Stimulated activated CD4-positive, alpha-beta T cell treated with anti-CD3 and anti-CD28 coated beads, Interleukin-1b, Interleukin-23, amount 100 ng/mL, for 1 hour (primary cell): ENCODE measurements around the gene RCE1.
"Not testable (repeated sequence)": the region's sequence is repeated elsewhere in the genome, so short reads cannot be mapped to it uniquely, and the experiment has no call there.

ENCODE experiments used
- DNase-seq, 2 donors: peaks; one replicate each; pipeline ENCODE4 v3.0.0-alpha.2; 2020; ENCODE audit warnings: low read depth in 2 of 2

Gene RCE1, protein sequence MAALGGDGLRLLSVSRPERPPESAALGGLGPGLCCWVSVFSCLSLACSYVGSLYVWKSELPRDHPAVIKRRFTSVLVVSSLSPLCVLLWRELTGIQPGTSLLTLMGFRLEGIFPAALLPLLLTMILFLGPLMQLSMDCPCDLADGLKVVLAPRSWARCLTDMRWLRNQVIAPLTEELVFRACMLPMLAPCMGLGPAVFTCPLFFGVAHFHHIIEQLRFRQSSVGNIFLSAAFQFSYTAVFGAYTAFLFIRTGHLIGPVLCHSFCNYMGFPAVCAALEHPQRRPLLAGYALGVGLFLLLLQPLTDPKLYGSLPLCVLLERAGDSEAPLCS

GRCh38 chr11:66842896-66843775 lies at the start of gene RCE1:
TSS of gene RCE1 (plus strand) at chr11:66843441. CDS start at chr11:66843456, 15 bp downstream.
- DNase-seq, result peak; percentile 72 to 76

DNA sequence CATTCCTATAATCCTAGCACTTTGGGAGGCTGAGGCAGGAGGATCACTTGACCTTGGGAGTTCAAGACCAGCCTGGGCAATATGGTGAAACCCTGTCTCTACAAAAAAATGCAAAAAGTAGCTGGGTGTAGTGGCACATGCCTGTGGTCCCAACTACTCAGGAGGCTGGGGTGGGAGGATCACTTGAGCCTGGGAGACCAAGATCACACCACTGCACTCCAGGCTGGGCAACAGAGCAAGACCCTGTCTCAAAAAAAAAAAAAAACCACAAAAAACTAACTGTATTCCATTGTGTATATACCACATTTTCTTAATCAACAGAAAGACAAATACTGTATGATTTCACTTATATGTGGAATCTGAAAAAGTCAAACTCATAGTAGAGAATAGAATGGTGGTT lies 43.4 kb upstream of the RCE1 start:
- DNase-seq, result not testable (repeated sequence)

DNA sequence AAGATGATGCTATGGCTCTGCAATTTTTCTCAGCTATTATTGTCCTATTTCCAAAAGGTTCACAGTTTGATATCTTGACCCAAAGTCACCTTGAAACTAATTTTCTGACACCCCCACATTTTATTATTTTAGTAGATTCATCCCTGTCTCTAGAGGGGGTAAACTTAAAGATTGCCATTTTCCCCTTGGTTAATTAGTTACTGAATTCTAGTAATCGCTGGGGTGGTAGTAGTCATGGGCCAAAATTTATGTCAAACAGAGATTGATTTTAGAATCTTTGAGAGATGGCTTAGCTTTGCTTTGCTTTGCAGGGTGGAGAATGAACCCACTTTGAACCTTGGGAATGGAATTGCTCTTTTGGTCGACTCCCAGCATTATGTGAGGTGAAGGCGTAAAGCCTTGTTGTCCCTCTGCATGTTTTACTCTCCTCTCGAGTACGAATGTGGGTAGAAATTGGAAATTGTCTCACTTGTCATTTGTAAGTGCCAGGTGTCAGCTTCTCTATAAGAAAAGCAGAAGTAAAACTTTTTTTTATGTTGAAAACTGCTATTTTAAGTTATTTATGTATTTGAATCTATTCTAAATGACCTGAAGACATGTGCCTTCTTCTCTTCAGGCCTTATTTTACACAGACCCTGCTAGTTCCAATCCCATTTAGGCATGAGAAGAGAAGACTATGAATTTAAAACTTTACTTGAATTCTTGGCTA lies 42.4 kb upstream of the RCE1 start:
- no peak for DNase-seq

DNA sequence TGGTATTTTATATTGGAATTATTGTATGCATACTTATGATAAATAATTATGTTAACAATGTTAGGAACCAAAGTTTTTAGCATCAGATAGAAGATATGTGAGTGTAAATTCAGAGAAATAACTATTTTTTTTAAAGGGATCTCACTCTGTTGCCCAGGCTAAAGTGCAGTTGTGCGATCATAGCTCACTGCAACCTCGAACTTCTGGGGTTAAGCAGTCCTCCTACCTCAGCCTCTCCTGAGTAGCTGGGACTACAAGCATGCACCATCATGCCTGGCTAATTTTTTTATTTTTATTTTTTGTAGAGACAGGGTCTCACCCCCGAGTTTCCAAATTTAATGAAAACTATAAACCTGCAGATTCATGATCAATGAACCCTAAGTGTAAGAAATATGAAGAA lies 33.6 kb upstream of the RCE1 start:
- no peak for DNase-seq

DNA sequence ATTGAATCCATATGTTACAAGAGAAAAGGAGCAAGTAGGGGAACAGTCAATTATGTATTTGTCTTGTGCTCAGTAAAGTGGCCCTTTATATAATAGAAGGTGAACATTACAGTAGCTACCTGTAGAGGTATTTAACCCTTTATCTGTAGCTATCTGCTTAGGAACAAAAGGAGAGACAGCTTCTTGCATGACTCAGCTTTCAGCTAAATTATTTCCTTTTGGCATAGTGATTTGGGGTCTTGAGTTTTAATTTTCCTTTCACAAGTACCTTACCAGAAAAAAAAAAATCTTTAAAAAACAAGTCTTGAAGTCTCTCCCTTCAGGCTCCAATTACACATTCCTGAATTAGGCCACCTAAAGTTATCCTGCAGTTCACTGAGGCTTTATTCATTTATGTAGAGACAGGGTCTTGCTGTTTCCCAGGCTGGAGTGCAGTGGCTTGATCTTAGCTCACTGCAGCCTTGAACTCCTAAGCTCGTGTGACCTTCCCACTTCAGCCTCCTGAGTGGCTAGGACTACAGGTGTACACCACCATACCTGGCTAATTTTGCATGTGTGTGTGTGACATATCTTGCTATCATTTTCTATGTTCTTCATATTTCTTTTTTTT lies 32.6 kb upstream of the RCE1 start:
- DNase-seq, result no peak

DNA sequence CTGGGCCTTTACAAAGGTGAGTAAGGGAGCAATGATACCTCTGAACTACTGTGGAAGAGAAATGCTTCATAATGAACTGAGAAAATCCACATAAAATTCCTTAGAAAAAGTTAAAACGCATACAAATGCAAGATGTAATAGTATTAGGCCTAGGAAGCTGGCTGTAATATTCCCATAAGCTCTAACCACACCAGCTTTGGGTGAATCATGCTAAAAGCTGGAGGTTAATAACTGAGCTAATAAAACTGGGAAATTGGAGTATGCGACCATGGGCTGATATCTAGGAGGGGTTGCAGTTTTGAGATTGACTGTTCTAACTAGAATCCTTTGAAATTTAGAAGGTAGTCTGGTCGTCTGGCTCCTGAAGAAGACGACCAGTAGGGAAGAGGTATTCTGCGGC lies 28.6 kb upstream of the RCE1 start:
- DNase-seq, result no peak

- no peak for DNase-seq
Measured at GRCh38 chr11:66815646-66816045, 27.6 kb upstream of the RCE1 start.

DNA sequence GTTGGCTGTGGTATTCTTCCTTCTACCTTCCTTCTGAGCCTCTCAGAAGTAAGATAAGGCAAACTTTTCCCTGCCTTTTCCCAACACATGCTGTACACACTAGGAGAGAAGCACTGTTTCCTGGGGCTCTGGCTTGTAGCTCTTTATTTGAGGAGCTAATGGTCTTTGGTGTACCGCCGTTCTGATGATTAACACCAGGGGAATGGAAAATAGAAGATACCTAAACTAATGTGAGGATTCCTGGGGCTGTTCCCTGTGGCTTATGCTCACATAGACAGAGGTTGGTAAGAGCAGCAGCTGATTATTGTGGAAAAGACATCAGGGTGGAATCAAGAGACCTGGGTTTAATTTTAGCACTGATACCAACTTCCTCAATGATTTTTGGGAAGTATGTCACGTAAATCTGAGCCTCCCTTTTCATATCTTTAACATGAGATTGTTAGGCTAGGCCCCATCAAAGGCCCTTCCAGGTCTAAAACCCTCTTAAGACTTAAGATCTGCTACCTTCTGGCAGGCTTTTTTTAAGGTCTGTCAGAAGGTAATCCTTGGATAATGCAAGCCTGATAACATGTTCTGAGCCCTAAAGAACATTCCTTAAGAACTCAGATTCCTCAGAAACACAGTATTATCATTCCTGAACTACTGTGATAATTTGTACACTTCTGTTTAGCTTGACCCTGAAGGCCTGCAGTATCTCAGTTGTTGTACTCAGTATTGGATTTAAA lies 24.8 kb upstream of the RCE1 start:
- DNase-seq, result no peak

DNA sequence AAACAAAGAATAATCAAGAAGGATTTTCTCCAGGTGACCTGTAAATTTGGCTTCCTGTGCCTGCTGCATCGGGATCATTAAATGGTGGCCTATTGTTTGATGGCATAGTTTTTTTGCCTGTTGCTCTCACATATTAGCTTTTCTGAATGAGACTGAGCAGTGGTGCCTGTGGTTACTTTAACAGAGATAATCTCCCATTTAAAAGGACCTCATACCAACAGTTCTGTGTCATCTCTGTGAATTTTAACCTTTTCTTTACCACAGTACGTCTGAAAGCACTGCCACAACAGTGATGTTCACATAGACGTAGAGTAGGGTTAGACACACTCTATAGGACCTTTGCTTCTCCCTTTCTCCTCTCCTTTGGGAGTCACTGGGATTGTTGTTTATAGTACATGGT lies 22.9 kb upstream of the RCE1 start:
- DNase-seq, result no peak

DNA sequence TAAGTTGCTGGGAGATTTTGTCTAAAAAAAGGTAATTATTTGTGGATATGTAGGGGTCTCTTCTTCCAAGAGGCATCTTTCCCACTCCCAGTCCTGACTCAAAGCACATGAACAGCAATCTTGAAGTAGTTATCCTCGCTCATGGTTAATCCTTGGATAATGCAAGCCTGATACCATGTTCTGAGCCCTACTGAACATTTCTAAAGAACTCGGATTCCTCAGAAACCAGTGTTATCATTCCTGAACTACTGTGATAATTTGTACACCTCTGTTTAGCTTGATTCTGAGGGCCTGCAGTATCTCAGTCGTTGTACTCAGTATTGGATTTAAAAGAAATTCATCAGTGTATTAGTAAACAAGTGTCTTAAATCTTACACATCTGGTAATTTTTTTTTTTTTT lies 22.3 kb upstream of the RCE1 start:
- no peak for DNase-seq

DNA sequence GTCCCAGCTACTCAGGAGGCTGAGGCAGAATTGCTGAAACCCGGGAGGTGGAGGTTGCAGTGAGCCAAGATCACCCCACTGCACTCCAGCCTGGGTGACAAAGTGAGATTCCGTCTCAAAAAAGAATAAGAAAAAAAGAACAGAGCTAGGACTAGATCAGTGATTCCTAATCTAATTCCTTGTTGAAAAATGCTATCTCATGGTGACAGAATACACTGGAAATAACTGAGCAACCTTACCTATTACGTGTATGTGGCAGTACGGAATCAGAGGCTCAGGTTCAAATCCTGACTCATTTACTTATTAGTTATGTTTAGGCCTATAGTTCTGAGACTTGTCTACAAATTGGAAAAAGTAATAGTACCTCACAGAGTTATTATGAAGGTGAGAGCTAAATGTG lies 19.5 kb upstream of the RCE1 start:
- no peak for DNase-seq

DNA sequence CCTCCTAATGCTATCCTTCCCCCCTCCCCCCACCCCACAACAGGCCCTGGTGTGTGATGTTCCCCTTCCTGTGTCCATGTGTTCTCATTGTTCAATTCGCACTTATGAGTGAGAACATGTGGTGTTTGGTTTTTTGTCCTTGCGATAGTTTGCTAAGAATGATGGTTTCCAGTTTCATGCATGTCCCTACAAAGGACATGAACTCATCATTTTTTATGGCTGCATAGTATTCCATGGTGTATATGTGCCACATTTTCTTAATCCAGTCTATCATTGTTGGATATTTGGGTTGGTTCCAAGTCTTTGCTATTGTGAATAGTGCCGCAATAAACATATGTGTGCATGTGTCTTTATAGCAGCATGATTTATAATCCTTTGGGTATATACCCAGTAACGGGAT lies 18.7 kb upstream of the RCE1 start:
- DNase-seq, result not testable (repeated sequence)

DNA sequence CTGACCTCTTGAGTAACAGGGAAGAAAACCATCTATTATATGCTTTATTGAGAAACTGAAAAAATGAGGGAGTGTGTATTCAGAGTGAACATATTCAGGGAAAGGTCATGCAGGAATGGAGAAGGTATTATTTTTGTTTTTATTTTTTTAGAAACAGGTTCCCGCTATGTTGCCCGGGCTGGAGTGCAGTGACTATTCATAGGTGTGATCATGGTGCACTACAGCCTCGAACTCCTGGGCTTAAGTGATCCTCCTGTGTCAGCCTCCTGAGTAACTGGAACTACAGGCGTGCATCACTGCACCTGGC lies 8.7 kb upstream of the RCE1 start:
- no peak for DNase-seq

- DNase-seq, result no peak
Measured at GRCh38 chr11:66834943-66835342, 8.3 kb upstream of the RCE1 start.

DNA sequence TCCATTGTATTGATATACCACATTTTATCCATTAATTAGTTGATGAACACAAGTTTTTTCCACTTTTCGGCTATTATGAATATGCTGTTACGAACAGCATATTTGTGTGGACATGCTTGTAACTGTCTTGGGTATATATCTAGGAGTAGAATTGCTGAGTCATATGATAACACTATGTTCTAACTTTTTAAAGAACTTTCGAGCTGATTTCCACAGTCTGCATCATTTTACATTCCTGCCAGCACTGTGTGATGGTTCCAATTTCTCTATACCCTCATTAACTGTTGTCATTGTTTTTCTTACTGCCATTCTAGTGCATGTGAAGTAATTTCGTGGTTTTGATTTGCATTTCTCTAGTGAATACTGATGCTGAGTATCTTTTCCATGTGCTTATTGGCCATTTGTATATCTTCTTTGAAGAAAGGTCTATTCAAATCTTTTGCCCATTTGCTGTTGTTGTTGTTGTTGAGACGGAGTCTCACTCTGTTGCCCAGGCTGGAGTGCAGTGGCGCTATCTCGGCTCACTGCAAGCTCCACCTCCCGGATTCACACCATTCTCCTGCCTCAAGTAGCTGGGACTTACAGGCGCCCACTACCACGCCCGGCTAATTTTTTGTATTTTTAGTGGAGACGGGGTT lies 7.4 kb upstream of the RCE1 start:
- no peak for DNase-seq

DNA sequence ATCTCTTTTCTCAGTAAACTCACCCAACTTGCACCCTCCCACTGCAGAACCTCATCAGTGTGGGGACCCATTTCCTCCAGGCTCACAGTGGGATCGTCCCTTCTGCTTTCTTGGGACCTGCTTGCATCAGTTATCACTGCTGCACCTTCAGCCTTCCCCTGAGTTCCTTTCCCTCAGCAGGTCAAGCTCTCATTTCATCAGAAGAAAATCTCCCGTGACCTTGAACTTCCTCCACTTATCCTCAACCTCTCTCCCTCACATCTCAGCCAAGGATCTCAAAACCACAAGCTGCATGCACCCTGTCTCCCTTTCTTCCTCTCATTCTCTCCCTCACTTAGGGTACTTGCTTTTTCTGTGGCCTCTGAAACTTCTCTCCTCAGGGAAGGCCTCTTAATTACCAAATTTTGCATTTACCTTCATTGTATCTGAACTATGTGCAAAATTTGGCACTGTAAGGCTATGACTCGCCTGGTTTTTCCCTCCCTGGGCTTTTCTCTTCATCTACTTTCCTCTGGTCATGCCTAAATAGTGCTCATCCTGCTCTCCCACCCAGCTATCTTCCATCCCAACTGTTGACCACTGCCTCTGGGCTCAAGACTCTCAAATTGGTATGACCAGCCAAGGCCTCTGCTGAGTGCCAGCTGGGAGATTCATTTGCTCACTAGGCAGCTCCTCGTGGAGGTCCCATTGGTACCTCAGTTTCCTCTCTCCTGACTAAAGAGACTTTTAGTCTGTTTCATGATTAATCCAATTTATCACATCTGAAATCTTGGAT lies 2.7 kb upstream of the RCE1 start:
- DNase-seq, result no peak

DNA sequence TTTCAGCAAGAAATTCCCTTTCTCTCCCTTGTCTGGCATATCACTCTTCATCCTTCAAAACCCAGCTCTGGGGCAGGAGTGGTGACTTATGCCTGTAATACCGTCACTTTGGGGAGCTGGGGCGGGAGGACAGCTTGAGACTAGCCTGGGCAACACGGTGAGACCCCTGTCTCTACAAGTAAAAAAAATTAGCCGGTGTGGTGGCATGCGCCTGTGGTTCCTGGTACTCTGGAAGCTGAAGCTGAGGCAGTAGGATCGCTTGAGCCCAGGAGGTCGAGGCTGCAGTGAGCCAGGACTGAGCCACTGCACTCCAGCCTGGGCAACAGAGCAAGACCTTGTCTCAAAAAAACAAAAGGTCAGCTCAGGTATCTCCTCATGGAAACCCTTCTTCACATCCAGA lies 1.4 kb upstream of the RCE1 start:
- DNase-seq, result no peak

DNA sequence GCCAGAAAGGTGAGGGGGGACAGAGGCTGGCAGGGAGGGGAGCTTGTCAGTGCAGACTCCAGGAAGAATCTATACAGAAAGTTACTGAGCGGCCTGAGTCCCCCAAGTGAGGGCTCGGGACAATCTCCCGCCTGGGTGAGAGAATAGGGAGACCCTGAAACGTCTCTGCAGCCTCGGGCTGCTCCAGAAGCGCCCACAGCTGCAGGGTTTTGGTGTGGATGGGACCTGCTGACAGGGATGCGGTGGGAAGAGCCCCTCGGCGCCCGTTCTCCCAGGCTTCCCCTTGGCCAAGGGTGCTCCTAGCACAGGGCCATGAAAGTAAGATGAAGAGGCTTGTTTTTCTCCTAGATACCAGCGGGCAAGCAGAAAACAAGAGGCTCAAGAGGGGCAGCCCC lies 743 bp upstream of the RCE1 start:
- no peak for DNase-seq

GRCh38 chr11:66843776-66844495 lies 695 bp downstream of the RCE1 start:
- DNase-seq, result no peak
